K562 (cell line): Measurements from ENCODE around the gene RNF213. TPM values are rescaled to one million over a fixed set of nuclear protein-coding genes. Genes with fewer than 3 reads are reported as not detected.

ENCODE experiments used
- ATAC-seq: fragments of 200-7000 bp; cut with Tn5 transposase; 3 replicates; pipeline ENCODE4 v1.9.1; 2020; ENCODE audit warnings: moderate library complexity
- BruUV-seq: library from RNA; stranded (reverse); fragments of 400-500 nt; replicated peaks from 2 replicates; lab custom pipeline; 2021; lab: Mats Ljungman, UMichigan
- CTCF ChIA-PET: fragments of 300-600 bp; formaldehyde crosslinking; extraction: SDS; loops from one replicate; lab custom pipeline; 2021; ENCODE audit warnings: low intra/inter-chr PET ratio; lab: Yijun Ruan, JAX
- POLR2A ChIA-PET: fragments of 300-600, 350-650 bp; sonication (Branson Sonifier 250); formaldehyde crosslinking; extraction: SDS; loops from one replicate; lab custom pipeline; 2021; ENCODE audit warnings: antibody characterized with exemption, inconsistent platforms; lab: Yijun Ruan, JAX
- DNase-seq, 4 experiments: peaks; one replicate each; pipeline versions ENCODE4 v3.0.0 to v3.0.0-alpha.2; 2011 to 2018; ENCODE audit warnings: low spot score in 3 of 4, mixed read lengths in 3 of 4; ENCODE audit errors: extremely low read depth in 1 of 4
- FAIRE-seq: peaks from 2 replicates; lab custom pipeline; 2011; peaks lifted over from hg19 to GRCh38; lab: Jason Lieb, UNC
- H2AFZ ChIP-seq: 2 replicates; pipeline ENCODE4 v1.6.0; 2011; ENCODE audit warnings: low read depth, low read length, control low read depth, inconsistent platforms
- H3K27ac ChIP-seq: fragments of 200-600 bp; 3 replicates; pipeline ENCODE4 v1.8.0; 2011; ENCODE audit warnings: low read depth, mild to moderate bottlenecking, control low read depth, inconsistent platforms, low read length, moderate library complexity, mixed read lengths; ENCODE audit errors: extremely low read depth
- H3K27me3 ChIP-seq, 2 experiments: fragments of 300-600 bp in 1 of 2; 2 replicates in 1 of 2; 3 replicates in 1 of 2; pipeline versions ENCODE4 v1.6.0 to v1.8.0; 2011; ENCODE audit warnings: inconsistent platforms in 2 of 2, low read length in 2 of 2, mild to moderate bottlenecking in 1 of 2, mixed read lengths in 1 of 2, moderate library complexity in 1 of 2; ENCODE audit not compliant: control insufficient read depth in 2 of 2, insufficient read depth in 2 of 2
- H3K36me3 ChIP-seq: fragments of 300-600 bp; 3 replicates; pipeline ENCODE4 v1.8.0; 2011; ENCODE audit warnings: mild to moderate bottlenecking, low read length, inconsistent platforms; ENCODE audit not compliant: control insufficient read depth, insufficient read depth
- H3K4me1 ChIP-seq, 2 experiments: fragments of 200-600 bp in 1 of 2; replicated peaks in 1 of 2; 2 replicates in 1 of 2; 3 replicates in 1 of 2; pipeline versions ENCODE4 v1.5.1 to v1.8.0; 2011; ENCODE audit warnings: inconsistent platforms in 2 of 2, low read length in 2 of 2, mild to moderate bottlenecking in 1 of 2, mixed read lengths in 1 of 2, moderate library complexity in 1 of 2; ENCODE audit not compliant: control insufficient read depth in 2 of 2, insufficient read depth in 2 of 2
- H3K4me2 ChIP-seq: 2 replicates; pipeline ENCODE4 v1.6.1; 2011; ENCODE audit warnings: low read length, control low read depth, inconsistent platforms, mixed read lengths; ENCODE audit not compliant: insufficient read depth
- H3K4me3 ChIP-seq: fragments of 200-600 bp; sonication (generic), shearing (Covaris generic); 2 replicates; pipeline ENCODE4 v1.5.1; 2016; ENCODE audit warnings: control low read depth, inconsistent platforms
- H3K79me2 ChIP-seq: fragments of 200-600 bp; 3 replicates; pipeline ENCODE4 v1.8.0; 2011; ENCODE audit warnings: low read length, inconsistent platforms; ENCODE audit not compliant: control insufficient read depth, insufficient read depth
- H3K9ac ChIP-seq, 2 experiments: 2 replicates each; pipeline versions ENCODE4 v1.6.0 to v1.6.1; 2011; ENCODE audit warnings: low read depth in 2 of 2, low read length in 2 of 2, control low read depth in 1 of 2, inconsistent platforms in 1 of 2, mild to moderate bottlenecking in 1 of 2, mixed read lengths in 1 of 2; ENCODE audit not compliant: insufficient read depth in 1 of 2
- H3K9me1 ChIP-seq: one replicate; pipeline ENCODE4 v1.6.0; 2011; ENCODE audit warnings: inconsistent platforms, mild to moderate bottlenecking, low read length, moderate library complexity; ENCODE audit not compliant: control insufficient read depth, insufficient read depth
- H3K9me3 ChIP-seq: replicated peaks from 2 replicates; pipeline ENCODE4 v1.5.1; 2011; ENCODE audit warnings: low read depth, low read length, inconsistent platforms; ENCODE audit not compliant: control insufficient read depth, insufficient read depth
- H4K20me1 ChIP-seq: replicated peaks from 2 replicates; pipeline ENCODE4 v1.6.1; 2011; ENCODE audit warnings: low read length, inconsistent platforms, mixed read lengths; ENCODE audit not compliant: control insufficient read depth, insufficient read depth
- CXXC5 ChIP-seq: fragments of 250-450 bp; sonication (Bioruptor Pico); IDR thresholded peaks from 2 replicates; pipeline ENCODE4 v1.8.0; 2022; ENCODE audit warnings: inconsistent platforms, mild to moderate bottlenecking, moderate library complexity
- ELF1 ChIP-seq: fragments of 200-800 bp; sonication (Bioruptor generic); IDR thresholded peaks from 2 replicates; pipeline ENCODE4 v1.6.1; 2016; ENCODE audit warnings: missing genetic modification characterization, missing compliant biosample characterization
- EWSR1 ChIP-seq: fragments of 450-650 bp; IDR thresholded peaks from 2 replicates; pipeline ENCODE4 v1.6.1; 2018; ENCODE audit warnings: borderline replicate concordance, mild to moderate bottlenecking, low read depth, moderate library complexity; ENCODE audit not compliant: partially characterized antibody
- NFE2 ChIP-seq: IDR thresholded peaks from 2 replicates; pipeline ENCODE4 v1.6.1; 2014; ENCODE audit warnings: antibody characterized with exemption, low read depth
- WGBS: fragments of 100-300 bp; shearing (Covaris generic); methylation state at CpG from one replicate; pipeline ENCODE4 v1.1.6; 2016; ENCODE audit warnings: low coverage, mixed read lengths; ENCODE audit not compliant: insufficient coverage; ENCODE audit errors: missing lambda C conversion rate; 5-methylcytosine and 5-hydroxymethylcytosine counted together
- in situ Hi-C: fragments of 300-500 bp; cut with MboI; formaldehyde crosslinking; loops from 4 replicates; pipeline ENCODE4 v1.15.0; 2018; ENCODE audit warnings: inconsistent platforms, mixed read lengths
- intact Hi-C: fragments of 100-400 bp; cut with micrococcal nuclease; formaldehyde crosslinking; loops from 2 replicates; pipeline ENCODE4 v1.14.2; 2022
- polyA plus RNA-seq, 8 experiments: library from polyadenylated mRNA; depleted of rRNA in 4 of 8; stranded (reverse) in 5 of 8; unstranded in 3 of 8; fragments of >200 nt; fragmentation: Nextera tagmentation in 2 of 8; fragmentation: Illumina TruSeq in 1 of 8; extraction: Ambion mirVana in 2 of 8; extraction: Trizol in 1 of 8; gene quantifications; 2 replicates each; pipeline versions ENCODE4 v1.2.1 to v1.2.3, GENCODE V29; 2011 to 2014; ENCODE audit warnings: inconsistent platforms in 1 of 8, missing spikeins in 1 of 8
- total RNA-seq, 7 experiments: library from RNA; depleted of rRNA in 6 of 7; stranded (reverse); fragments of >200 nt in 6 of 7; fragmentation: Illumina TruSeq in 2 of 7; extraction: Trizol in 2 of 7; gene quantifications; 2 replicates each; pipeline versions ENCODE4 v1.2.1 to v1.2.3, GENCODE V29; 2011 to 2021; ENCODE audit warnings: low replicate concordance in 1 of 7

RNF213 gene
- total and polyA plus RNA-seq, 9 of the 15 experiments (the other 6 are each of a cell fraction or from before 2014, with no cell fraction given): 5.3 to 33.6 (median 17.9) TPM

DNA sequence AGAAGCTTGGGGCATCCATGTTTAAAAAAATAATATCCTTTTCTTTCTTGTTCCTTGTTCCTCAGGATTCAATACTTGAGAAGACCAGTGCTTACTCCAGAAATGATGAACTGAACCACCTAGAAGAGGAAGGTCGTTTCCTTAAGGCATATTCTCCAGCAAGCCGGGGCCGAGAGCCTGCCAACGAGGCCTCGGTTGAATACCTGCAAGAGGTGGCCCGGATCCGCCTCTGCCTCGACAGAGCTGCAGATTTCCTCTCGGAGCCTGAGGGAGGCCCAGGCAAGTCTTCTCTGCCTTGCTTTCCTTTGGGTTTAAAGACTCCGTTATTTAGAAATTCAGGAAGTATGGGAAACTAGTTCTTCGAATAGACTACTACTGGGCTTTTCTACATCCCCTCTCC, 111.8 kb downstream of the RNF213 start:
- POLR2A ChIA-PET: interaction anchor here (1.2 to 2.3 kb wide), 3 partner anchors 11 to 169 kb away, joined by 3 to 7 read pairs (median 3); no protein-coding TSS in a partner anchor
- Histone ChIP-seq H3K27me3 (no peaks in the 10 kb centered on the region), H3K4me2 (no peak overlapping the region), H3K36me3 (peaks cover 75% of the 10 kb centered on the region; the same call in 2 of the 3 replicates), H3K9me1 (peaks cover 2% of the 10 kb centered on the region), H3K4me3 (no peak overlapping the region), H2AFZ (no peak overlapping the region), H4K20me1 (no peaks in the 10 kb centered on the region), H3K9ac (no peak overlapping the region), H3K79me2 (no peaks in the 10 kb centered on the region), H3K27ac (no peak overlapping the region), H3K4me1 (no peaks in the 10 kb centered on the region), H3K9me3 (no peaks in the 10 kb centered on the region)
- intact Hi-C loops (no loop called here), in situ Hi-C loops (no loop called here)
- no TSS peak for BruUV-seq
- CTCF ChIA-PET: no interaction called here
- WGBS: 77% methylated on average over 11 of the region's 11 CpGs
- ATAC-seq (no peak), FAIRE-seq (no peak), DNase-seq (no peak)
- TF ChIP-seq CXXC5 (no peak), NFE2 (no peak), EWSR1 (no peak)

DNA sequence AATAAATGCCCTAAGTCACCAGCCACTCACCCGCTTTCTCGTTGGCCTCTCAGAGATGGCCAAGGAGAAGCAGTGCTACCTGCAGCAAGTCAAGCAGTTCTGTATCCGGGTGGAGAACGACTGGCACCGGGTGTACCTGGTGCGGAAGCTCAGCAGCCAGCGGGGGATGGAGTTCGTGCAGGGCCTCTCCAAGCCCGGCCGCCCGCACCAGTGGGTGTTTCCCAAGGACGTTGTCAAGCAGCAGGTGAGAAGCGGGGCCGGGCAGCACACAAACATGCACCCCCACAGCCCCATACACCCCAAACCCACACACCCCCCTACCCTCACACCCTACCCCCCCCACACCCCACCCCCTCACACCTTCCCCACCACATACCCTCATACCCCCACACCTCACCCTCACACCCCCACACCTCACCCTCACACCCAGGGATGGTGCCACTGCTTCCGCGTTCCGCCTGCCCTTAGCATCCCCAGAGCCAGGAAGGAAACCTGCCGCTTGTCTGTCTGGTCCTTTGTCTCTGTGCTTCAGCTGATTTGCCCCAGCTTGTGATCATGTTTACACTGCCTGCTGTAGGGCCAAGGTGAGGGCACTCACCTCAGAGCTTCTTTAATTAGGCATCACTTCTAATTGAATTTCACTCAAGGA, 112.4 kb downstream of the RNF213 start:
- no peak for ATAC-seq

More for the DNA sequence above, 112.4 kb downstream of the RNF213 start:
- no peak for TF ChIP-seq ELF1 (tag)
- Histone ChIP-seq H3K27me3 (no peaks in the 10 kb centered on the region), H3K4me1 (no peaks in the 10 kb centered on the region), H3K27ac (no peak overlapping the region), H3K36me3 (peaks cover 74% of the 10 kb centered on the region; the same call in 2 of the 3 replicates), H3K79me2 (no peaks in the 10 kb centered on the region), H3K4me3 (no peak overlapping the region), H3K9me3 (no peaks in the 10 kb centered on the region), H4K20me1 (no peaks in the 10 kb centered on the region), H2AFZ (no peak overlapping the region), H3K9me1 (peaks cover 2% of the 10 kb centered on the region), H3K4me2 (no peak overlapping the region), H3K9ac (no peak overlapping the region)
- no peak for DNase-seq
- no peak for FAIRE-seq
- BruUV-seq: no TSS peak
- POLR2A ChIA-PET: interaction anchor here (0.6 to 2.3 kb wide), 4 partner anchors 11 to 191 kb away, joined by 3 to 7 read pairs (median 3); no protein-coding TSS in a partner anchor
- in situ Hi-C loops (no loop called here), intact Hi-C loops (no loop called here)
- CTCF ChIA-PET: no interaction called here
- 97% methylated on average over 12 of the region's 18 CpGs for WGBS
